HepG2 (cell line): ENCODE measurements around the gene MSH4. TPM values are rescaled to one million over a fixed set of nuclear protein-coding genes. Genes with fewer than 3 reads are reported as not detected.
A peak's percentile ranks its signal among the peaks of the same experiment; 100 is the strongest.

Experiments
- AKNA ChIP-seq: sonication (generic); formaldehyde crosslinking; IDR thresholded peaks from 2 replicates; pipeline ENCODE4 v1.4.0; 2020; ENCODE audit warnings: missing genetic modification reagents, borderline replicate concordance
- ARID4A ChIP-seq: sonication (generic); formaldehyde crosslinking; IDR thresholded peaks from 2 replicates; pipeline ENCODE4 v1.5.0; 2020; ENCODE audit warnings: mild to moderate bottlenecking, missing genetic modification reagents, borderline replicate concordance
- BRF2 ChIP-seq: sonication (generic); formaldehyde crosslinking; IDR thresholded peaks from 2 replicates; pipeline ENCODE4 v1.8.1; 2022; ENCODE audit warnings: mild to moderate bottlenecking, missing genetic modification reagents
- FOXA3 ChIP-seq: IDR thresholded peaks from 2 replicates; pipeline ENCODE4 v1.6.1; 2016; ENCODE audit warnings: missing genetic modification reagents, missing compliant biosample characterization
- JDP2 ChIP-seq: sonication (generic); formaldehyde crosslinking; IDR thresholded peaks from 2 replicates; pipeline ENCODE4 v1.8.1; 2022; ENCODE audit warnings: missing genetic modification reagents, borderline replicate concordance
- NCOA2 ChIP-seq: sonication (generic); formaldehyde crosslinking; IDR thresholded peaks from 2 replicates; pipeline ENCODE4 v1.8.0; 2022; ENCODE audit warnings: inconsistent platforms
- PAX8 ChIP-seq: sonication (generic); formaldehyde crosslinking; IDR thresholded peaks from 2 replicates; pipeline ENCODE4 v1.8.0; 2022; ENCODE audit warnings: mild to moderate bottlenecking, missing genetic modification reagents, borderline replicate concordance
- POLR2G ChIP-seq: fragments of 200-400 bp; formaldehyde crosslinking; IDR thresholded peaks from 2 replicates; pipeline ENCODE4 v1.6.1; 2018; ENCODE audit warnings: mild to moderate bottlenecking, low read depth, low read length, moderate library complexity
- PPARG ChIP-seq: conservative IDR thresholded peaks from 2 replicates; pipeline ENCODE4 v1.6.1; 2016; ENCODE audit warnings: missing biosample characterization, missing genetic modification reagents
- SIX4 ChIP-seq: sonication (generic); formaldehyde crosslinking; IDR thresholded peaks from 2 replicates; pipeline ENCODE4 v1.4.0; 2020; ENCODE audit warnings: missing genetic modification reagents
- SP5 ChIP-seq: IDR thresholded peaks from 2 replicates; pipeline ENCODE4 v1.6.1; 2016; ENCODE audit warnings: low read depth, borderline replicate concordance
- TFAP4 ChIP-seq: sonication (generic); IDR thresholded peaks from 2 replicates; pipeline ENCODE4 v1.6.1; 2016; ENCODE audit warnings: low read depth, borderline replicate concordance
- TSC22D2 ChIP-seq: sonication (generic); formaldehyde crosslinking; IDR thresholded peaks from 2 replicates; pipeline ENCODE4 v1.5.1; 2020; ENCODE audit warnings: missing genetic modification reagents, mild to moderate bottlenecking, borderline replicate concordance
- ZFYVE20 ChIP-seq: sonication (generic); formaldehyde crosslinking; IDR thresholded peaks from 2 replicates; pipeline ENCODE4 v1.8.0; 2023; ENCODE audit warnings: low read depth, mild to moderate bottlenecking, moderate library complexity, missing genetic modification reagents, borderline replicate concordance
- polyA plus RNA-seq, 8 experiments: library from polyadenylated mRNA; depleted of rRNA in 3 of 8; stranded (reverse) in 7 of 8; unstranded in 1 of 8; fragments of >200 nt; fragmentation: Illumina TruSeq in 4 of 8; extraction: Trizol in 4 of 8; gene quantifications; 2 replicates each; pipeline versions ENCODE4 v1.2.1 to v1.2.3, GENCODE V29; 2011 to 2016; ENCODE audit warnings: low read depth in 4 of 8, missing spikeins in 1 of 8, mixed read lengths in 1 of 8; ENCODE audit not compliant: insufficient read depth in 1 of 8
- total RNA-seq, 5 experiments: library from RNA; depleted of rRNA; stranded (reverse); fragments of >200 nt; fragmentation: Illumina TruSeq; extraction: Trizol; gene quantifications; 2 replicates each; pipeline ENCODE4 v1.2.3, GENCODE V29; 2016; ENCODE audit warnings: low read depth in 1 of 5
- TF ChIP-seq, protein P1 (sequence below): IDR thresholded peaks from 2 replicates; pipeline ENCODE4 v1.6.1; 2016; ENCODE audit warnings: missing compliant biosample characterization, missing genetic modification reagents, borderline replicate concordance

Gene MSH4
- total and polyA plus RNA-seq, 2 of the 13 experiments (the other 11 are each of a cell fraction or from before 2014, with no cell fraction given), result 0.01 to 0.09 TPM

GRCh38 chr1:75785983-75786853, 10.5 kb upstream of the MSH4 start, which contains the start of gene RABGGTB (continued):
- TF ChIP-seq TFAP4 (no peak), ARID4A (CRISPR knock-in tag) (peak; percentile 82; the same call in 1 of the 2 replicates), NCOA2 (CRISPR knock-in tag) (peak; percentile 41; the same call in 1 of the 2 replicates), FOXA3 (CRISPR knock-in tag) (peak; percentile 43; the same call in 1 of the 2 replicates), AKNA (CRISPR knock-in tag) (no peak), PAX8 (0 out of 2 replicates have a peak, but pooled peaks have one; percentile 35), POLR2G (peak; percentile 99), PPARG (peak; percentile 63; the same call in 1 of the 2 replicates), BRF2 (peak; percentile 13; the same call in 1 of the 2 replicates), JDP2 (no peak), SP5 (CRISPR knock-in tag) (no peak), TSC22D2 (CRISPR knock-in tag) (peak; percentile 55; the same call in 1 of the 2 replicates), ZFYVE20 (CRISPR knock-in tag) (no peak), SIX4 (CRISPR knock-in tag) (peak; percentile 44; the same call in 1 of the 2 replicates)
- TF ChIP-seq, protein P1, sequence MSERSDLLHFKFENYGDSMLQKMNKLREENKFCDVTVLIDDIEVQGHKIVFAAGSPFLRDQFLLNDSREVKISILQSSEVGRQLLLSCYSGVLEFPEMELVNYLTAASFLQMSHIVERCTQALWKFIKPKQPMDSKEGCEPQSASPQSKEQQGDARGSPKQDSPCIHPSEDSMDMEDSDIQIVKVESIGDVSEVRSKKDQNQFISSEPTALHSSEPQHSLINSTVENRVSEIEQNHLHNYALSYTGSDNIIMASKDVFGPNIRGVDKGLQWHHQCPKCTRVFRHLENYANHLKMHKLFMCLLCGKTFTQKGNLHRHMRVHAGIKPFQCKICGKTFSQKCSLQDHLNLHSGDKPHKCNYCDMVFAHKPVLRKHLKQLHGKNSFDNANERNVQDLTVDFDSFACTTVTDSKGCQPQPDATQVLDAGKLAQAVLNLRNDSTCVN (CRISPR knock-in tag), result peak; percentile 57; the same call in 1 of the 2 replicates
